Renal cortical epithelial cell (primary cell): ENCODE measurements around the gene SYN1. TPM values are rescaled to one million over a fixed set of nuclear protein-coding genes. Genes with fewer than 3 reads are reported as not detected.

Source experiments
- DNase-seq: peaks from one replicate; pipeline ENCODE4 v3.0.0-alpha.2; 2011; ENCODE audit warnings: low read depth
- total RNA-seq: library from RNA; depleted of rRNA; stranded (reverse); fragments of >200 nt; gene quantifications from 2 replicates; pipeline ENCODE4 v1.2.3, GENCODE V29; 2014

Gene SYN1
- total RNA-seq, 1 donor from 2014 or later: 0.05 TPM

- no peak for DNase-seq
Measured at GRCh38 chrX:47529548-47529947, 90.1 kb downstream of the SYN1 start.

GRCh38 chrX:47523713-47524166, 95.9 kb downstream of the SYN1 start:
- DNase-seq: no peak

- DNase-seq: peak; percentile 29
Measured at GRCh38 chrX:47523297-47523696, 96.4 kb downstream of the SYN1 start.

Other genes starting within 250 kb of the SYN1 start
- 0.17 and 0.65 TPM in 2 replicates for gene ZNF157, start 249.3 kb downstream of the SYN1 start, total RNA-seq
- gene ZNF41, start 136.6 kb downstream of the SYN1 start, total RNA-seq: 7.3 and 11.2 TPM in 2 replicates
- 11.3 and 28.5 TPM in 2 replicates for gene ARAF, start 58.7 kb downstream of the SYN1 start, total RNA-seq
- 41.0 and 123 TPM in 2 replicates for gene TIMP1, start 37.4 kb downstream of the SYN1 start, total RNA-seq
- 0.05 TPM in 1 of 2 replicates, not detected in the other for gene CFP, start 10.1 kb upstream of the SYN1 start, total RNA-seq
- gene ELK1, start 30.7 kb upstream of the SYN1 start, total RNA-seq: 13.5 and 16.4 TPM in 2 replicates
- 62.6 and 106 TPM in 2 replicates for gene UXT, start 39.3 kb upstream of the SYN1 start, total RNA-seq
- 2.6 and 9.3 TPM in 2 replicates for gene ZNF81, start 217.0 kb upstream of the SYN1 start, total RNA-seq